ENCODE results near the gene OLIG2.

GRCh38 chr21:32976791-32977190 lies 48.9 kb upstream of the OLIG2 start:
- TF ChIP-seq CTCF (conservative IDR thresholded peaks at IDR 0.05; ENCODE audit: low read length) (no peak), EZH2phosphoT487 (IDR thresholded peaks at IDR 0.05; ENCODE audit: borderline replicate concordance) (no peak)
